NK-92 (cell line): ENCODE results near the gene PDIA6.
"Not testable (repeated sequence)": the region's sequence is repeated elsewhere in the genome, so short reads cannot be mapped to it uniquely, and the experiment has no call there.

Experiments used
- DNase-seq: peaks from one replicate; lab custom pipeline; 2025; ENCODE audit not compliant: unreplicated experiment; lab: John Stamatoyannopoulos, UW

PDIA6 gene

DNA sequence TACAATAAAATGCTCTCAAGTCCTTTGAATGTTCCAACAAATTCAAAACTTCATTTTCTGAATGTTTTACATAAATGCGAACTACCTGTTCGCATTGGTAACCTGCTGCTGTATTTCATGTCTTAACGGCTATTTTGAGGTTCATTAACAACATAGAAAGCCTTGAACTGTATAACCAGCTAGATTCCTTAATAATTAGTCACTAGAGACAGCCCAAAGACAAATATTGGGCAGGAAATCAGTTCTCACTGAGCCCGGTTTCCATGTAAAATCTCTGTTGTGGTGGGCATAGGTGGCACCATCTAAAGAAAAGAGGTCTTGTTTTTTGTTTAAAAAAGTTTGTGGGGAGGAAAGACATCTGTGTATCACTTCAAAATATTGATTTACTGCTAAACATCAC is 29.2 kb downstream of the PDIA6 start:
- DNase-seq = no peak

DNA sequence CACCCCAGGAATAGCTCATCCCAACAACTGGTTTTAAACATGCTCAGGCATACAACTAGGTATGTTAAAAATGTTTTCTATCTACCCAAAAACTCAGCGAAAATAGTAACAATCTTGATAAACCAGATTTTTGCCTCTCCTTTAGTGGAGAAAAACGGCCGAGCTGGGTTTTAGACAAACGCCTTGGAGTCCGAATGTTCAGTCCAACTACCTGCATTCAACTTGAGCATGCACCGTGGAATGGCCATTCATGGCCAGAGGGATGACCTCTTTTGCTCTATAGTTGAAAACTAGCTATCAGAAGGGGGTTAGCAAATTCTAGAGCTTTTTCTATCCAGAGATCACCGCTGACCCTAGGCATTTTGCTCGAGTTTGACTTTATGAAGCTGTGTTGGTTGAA is 30.8 kb downstream of the PDIA6 start:
- DNase-seq = no peak

DNA sequence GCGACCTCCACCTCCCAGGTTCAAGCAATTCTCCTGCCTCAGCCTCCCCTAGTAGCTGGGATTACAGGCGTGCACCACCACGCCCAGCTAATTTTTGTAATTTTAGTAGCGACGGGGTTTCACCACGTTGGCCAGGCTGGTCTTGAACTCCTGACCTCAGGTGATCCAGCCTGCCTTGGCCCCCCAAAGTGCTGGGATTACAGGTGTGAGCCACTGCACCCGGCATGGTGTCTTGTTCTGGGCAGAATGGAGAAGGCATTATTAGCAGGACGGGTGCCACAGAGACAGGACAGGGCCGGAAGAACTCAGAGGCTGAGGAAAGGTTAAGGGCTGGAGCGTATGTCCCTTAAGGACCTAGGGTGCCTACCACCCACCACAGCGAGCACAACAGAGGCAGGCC is 31.8 kb downstream of the PDIA6 start:
- not testable (repeated sequence) for DNase-seq

DNA sequence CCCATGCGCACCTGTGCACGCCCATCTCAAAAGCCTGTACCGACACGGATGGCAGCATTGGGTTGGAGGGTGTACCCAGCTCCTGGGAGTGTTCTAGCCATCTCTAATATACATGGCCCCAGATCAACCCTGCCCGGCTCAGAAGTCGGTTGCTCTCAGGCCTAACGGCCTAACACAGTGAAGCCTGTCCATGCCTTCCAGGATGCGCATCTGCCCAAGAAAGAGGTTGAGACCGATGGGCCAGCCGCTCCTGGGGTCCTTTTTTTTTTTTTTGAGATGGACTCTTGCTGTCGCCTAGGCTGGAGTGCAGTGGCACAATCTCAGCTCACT is 32.1 kb downstream of the PDIA6 start:
- no peak for DNase-seq

DNA sequence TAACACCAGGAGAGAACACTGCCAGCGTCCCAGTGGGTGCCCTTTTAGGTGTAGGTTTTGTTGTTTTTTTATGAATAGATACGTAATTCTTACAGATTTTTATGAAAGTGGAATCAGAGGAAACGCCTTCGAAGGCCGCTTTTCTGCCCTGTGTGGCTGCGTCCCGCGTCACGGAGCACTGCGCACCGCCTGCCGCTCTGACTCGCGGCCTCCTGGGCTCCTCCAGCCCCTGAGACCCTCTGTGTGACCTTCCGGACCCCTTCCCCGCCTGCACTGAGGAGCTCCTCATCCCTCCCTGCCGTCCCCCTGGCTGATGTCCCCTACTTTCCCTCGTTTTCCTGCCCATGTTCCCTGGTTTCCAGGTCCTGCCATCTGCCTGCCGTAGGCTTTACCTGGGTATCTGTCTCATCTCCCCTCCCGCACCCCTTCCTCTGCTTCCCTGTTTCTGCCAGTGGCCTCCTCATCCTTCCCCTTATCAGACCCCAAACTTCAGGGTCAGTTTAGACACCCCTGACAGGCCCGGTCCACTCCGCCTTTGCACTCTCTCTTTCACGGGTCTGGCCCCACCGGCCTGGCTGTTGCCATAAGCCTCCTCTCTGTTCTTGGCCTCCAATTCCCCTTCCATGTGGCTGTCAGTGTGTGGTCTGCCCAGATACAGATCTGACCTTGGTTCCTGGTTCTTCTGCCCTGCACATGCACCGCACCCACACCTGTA is 32.7 kb downstream of the PDIA6 start:
- no peak for DNase-seq

DNA sequence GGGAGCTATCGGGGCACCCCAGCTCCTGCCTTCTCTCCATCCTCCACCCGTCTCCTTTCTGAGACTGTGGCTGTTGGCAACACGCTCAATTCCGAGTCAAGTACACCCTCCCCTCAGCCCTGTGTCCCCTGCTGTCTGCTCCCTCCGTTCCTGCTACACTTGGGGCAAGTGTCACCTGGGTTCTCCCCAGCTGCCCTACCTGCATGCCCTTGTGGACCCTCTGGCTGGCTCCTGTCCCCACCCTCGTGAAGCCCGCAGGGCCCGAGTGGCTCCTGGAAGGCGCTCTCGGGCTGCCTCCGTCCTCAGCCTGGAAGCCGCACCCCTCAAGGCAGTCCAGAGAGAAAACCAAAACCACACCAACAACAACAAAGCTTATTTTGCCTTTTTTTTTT is 33.9 kb downstream of the PDIA6 start:
- no peak for DNase-seq

DNA sequence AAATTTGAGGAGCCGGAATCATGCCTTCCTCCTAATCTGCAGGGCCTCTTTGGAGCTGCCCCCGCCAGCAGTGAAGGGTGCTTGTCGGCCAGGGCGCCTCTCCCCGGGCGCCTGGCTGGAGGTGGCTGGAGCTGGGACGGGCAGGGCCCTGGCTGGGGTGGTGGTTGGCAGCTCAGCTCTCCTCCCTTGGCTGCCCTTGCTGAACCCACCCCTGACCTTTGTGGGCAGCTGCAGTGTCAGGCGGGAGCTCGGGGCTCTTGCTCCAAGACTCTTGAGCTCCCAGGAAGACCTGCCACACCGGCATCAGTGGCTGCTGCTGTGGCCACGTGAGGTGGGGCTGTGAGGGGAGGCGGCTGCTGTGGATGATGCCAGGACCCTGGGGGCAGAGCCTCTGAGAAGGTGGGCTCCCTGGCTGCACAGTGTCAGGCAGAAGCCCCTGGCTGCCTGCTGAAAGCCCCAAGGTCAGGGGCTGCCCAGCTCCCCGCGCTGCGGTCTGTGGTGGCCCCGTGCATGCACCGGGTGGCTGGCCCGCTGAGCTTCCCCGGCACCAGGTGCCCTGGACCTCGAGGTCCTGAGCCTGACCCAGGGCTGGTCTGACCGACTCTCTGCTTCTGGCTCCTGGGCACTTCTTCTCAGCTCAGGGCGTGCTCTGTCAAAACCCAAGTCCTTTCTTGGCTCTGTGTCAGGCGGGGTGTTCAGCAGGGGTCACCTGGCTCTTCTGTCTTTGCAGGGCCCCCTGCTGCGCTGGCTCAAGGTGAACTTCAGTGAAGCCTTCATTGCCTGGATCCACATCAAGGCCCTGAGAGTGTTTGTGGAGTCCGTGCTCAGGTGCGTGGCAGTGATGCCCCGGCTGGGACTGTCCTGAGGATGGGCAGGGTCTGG is 34.5 kb downstream of the PDIA6 start:
- no peak for DNase-seq

DNA sequence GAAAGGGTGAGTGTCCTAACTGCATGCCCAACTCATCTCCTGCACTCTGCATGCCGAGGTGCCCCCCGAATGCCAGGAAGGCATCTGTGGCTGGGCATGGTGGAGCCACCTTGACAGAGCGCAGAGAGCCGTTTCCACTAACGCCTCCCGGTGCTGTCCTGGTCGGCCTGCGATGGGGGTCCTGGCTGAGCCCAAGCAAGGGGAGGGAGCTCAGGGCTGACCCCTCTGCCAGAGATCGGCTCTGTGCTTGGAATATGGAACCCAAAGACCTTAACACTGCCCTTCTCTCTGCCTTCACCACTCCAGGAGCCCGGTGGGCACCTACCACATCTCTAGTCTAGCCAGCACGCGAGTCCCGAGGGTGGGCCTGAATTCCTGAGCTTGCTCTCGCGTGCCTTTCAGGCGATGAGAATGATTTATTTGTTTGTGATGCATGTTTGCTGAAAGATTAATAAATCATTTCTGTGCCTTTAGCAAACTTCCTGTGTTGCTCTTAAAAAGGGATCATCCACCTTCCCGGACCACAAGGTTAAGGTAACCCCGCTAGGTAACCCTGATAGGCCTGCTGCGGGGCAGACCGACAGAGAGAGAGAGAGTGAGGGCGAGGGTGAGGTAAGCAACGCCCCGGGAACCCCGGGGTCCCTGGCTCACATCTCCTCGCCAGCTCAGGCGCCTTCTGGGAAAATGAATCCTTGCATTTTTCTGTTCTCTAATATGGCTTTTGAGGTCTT is 35.3 kb downstream of the PDIA6 start:
- DNase-seq = no peak

DNA sequence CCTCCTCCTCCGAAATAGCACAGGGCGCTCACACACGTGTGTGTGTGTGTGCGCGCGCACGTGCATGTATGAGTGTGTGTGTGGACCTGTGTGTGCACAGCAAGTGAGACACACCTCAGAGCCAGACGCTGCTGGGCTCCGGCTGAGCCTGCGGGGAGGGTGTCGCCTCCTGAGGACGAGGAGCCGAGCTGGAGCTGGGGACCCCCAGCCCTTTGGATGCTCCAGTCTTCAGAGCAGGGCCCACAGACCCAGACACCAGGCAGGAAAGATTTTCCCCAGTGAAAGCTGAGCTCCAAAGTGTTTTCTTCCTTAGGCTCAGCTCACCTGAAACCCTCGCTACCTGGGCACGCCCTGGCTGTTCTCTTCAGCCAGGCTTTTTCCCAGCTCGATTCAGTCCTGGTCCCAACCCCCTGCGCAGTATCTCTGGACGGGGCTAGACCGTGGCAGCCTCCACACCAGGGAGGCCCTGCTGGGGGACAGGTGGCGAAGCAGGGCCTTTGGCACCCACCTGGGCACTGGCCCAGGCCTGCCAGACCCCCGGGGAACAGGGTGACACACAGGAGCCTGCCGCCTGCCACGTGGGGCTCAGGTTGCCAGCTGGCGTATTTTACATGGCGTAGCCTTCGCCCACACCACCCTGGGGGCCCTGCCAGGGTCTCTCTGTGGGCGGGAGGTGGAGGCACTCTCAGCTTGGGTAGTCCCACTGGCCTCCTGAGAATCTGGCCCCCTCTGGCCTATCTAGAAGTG is 36.2 kb downstream of the PDIA6 start:
- DNase-seq = no peak

DNA sequence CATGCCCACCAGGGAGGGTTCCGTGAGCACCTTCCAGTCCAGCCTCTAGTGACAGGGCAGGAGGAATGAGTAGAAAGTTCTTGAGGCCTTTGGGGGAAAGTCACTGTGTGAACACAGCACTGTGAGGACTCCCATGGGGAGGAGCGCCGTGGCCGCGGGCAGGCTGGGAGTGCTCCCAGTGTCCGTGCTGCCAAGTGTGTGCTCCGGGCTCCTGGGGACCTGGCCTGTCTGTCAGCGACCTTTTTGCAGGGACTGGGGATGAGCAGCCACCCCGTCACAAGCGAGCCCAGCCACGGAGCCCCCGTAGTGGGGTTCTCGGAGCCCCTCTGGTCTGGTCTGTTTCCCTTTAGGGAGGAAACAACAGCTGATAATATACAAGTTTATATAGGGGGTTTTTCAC is 36.8 kb downstream of the PDIA6 start:
- no peak for DNase-seq

DNA sequence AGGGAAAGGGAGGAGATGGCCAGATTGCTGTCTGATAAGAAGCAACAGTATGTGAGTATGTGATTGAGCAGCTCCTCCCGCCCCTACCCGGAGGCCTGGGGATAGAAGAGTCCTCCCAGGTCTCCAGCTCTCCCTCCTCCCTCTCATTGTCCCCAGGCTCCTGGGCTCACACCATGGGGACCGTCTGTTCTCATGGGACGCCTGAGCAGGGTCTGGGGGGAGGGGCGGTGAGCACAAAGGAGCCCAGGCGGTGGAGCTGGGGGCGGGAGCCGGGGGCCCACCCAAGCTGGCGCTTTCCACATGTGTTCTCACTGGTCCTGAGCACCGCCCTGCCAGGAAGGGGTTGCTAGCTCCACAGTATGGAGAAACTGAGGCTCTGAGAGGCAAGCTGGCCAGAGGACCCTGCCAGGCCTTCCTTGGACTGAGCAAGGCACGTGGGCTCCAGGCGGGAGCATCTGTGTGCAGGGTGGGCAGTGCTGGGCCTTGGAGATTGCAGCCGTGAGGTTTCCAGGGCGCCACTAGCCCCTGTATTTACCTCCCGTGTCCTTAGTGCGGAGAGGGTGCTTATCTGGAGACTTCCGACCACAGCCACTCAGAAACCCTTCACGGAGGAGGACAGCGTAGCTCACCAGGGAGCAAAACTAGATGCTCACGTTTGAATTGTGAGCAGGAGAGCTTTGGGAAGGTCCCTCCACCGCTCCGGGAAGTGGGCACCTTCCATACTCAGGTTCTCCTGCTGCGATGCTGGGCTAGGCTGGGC is 37.4 kb downstream of the PDIA6 start:
- no peak for DNase-seq

DNA sequence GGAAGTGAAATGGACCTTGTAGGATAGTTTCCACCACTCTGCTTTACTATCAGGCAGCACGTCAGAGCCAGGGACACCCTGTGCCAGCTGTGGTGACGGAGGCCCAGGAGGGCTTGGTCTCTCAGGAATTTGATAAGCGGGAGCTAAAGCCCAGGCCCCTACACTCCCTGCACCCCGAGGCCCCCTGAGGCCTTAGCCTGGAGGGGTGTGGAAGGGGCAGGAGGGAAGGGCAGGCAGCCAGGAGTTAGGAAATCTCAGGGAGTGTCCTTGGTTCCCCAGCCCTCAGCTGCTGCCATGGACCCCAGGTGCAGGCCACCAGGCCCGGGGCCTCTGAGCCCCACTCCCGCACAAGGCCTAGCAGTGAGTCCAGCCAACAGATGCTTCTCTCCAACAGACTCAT is 38.2 kb downstream of the PDIA6 start:
- no peak for DNase-seq

DNA sequence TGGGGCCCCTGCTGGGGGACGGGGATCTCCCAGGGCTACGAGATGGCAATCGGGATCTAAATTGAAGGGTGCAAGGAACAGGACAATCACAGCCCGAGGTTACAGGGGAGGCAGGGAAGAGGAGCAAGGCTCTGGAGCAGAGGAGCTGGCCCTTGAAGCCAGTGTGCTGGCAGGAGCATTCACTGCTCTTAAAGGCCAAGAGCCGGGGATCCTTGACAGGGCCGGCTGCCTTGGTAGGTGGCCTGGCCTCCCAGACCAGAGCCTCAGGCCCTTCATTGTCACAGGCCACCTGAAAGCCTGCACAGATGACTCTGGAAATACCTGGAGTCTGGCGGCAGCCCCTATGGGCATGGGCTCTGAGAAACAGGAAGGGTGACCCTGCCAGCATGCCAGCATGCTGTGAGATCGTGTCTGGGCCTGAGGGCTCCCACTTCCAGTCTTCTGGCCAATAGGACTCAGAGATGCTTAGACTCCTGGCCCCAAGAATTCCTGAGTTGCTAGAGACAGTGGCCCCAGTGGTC is 38.7 kb downstream of the PDIA6 start:
- DNase-seq = no peak

DNA sequence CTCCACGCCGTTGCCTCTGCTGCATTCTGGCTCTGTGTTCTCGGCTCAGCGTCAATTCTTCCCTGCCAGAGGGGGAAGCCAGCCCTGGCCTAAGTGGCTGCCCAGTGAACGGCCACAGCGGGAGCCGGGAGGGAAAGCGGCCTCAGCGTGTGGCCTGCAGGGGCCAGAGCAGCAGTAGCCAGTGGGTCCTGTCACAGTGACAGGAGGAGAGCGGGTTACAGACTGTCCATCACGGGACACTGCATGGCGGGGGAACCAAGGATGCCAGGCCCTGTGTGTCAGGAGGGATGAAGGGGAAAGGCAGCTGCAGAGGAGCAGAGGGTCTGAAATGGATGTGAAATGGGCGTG is 39.7 kb downstream of the PDIA6 start:
- DNase-seq = no peak

DNA sequence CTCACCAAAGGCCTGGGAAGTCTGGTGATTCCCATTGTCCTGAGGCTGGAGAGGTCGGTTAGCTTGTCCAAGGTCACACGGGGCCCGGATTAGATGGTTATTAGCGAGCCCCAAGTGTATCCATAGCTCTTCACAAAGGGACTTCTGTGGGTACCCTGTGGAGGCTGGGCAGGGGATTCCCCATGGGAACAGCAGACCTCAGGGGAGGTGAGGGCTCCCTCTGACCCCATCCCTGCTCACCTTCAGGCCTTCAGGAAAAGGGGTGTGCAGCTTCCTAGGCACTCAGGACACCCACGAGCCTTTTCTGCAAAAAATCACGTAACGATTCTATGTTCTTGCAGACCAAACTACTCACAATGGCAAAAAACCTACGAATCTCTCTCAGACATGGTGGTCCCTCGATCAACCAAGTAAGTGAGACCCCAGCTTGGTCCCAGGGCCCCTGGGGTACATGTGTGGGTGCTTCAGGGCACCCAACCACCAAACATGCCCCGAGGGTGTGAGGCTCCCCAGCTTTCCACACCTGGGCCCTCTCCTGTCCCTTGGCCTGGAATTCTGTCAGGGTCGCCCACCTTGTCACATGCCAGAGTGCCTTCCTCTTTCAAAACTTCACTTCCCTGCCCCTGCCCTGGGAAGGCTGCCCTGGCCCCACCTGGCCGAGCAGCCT is 40.3 kb downstream of the PDIA6 start:
- no peak for DNase-seq

DNA sequence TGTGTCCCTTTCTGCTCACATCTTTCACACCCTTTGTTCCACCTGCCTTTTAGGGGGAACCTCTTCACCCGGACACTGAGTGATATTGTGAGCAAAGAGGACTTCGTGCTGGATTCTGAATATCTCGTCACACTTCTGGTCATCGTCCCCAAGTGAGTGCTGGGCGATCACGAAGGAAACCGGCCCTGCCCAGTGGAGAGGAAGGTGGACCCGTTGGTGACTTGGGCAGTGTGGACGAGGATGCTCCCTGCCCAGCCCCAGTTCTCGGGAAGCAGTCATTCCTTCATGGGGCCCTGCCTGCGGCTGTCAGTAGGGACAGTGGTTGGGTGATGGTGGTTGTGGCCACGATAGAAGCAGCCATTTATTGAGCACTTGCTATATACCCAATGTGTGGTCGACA is 40.8 kb downstream of the PDIA6 start:
- no peak for DNase-seq

DNA sequence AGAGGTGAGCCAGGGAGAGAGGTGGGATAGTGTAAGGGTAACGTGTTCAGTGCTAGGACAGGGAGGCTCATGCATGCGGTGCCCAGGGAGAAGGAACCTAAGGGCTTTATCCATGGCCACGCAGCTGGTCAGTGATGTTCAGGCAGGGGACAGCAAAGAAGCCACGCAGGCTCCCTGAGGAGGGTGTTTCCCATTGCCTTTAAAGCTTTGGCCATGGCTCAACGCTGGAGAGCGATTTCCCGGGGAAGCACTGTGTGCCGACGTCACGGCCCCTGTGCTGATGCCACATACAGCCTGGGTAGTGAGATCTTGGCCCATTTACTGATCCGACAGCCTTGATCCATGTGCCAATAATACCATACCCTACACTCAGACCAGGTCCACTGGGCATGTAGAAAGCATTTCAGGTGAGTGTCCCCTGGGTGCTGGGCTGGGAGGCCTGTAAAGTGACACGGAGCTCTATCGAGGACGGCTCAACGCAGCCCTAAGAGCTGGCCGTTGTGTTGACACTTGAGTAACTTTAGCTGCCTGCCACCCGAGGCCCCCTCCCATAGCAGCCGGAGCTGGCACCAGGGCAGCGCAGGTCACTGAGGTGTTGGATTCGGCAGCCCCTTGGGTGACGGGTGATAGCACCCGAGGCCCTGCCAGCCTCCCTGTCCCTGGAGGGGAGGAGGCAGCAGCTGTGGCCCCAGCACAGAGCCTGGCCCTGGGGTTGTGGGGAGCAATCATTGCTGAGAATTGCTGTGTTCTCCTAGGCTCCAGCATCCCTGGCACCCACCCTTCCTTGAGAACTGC is 41.4 kb downstream of the PDIA6 start:
- no peak for DNase-seq

DNA sequence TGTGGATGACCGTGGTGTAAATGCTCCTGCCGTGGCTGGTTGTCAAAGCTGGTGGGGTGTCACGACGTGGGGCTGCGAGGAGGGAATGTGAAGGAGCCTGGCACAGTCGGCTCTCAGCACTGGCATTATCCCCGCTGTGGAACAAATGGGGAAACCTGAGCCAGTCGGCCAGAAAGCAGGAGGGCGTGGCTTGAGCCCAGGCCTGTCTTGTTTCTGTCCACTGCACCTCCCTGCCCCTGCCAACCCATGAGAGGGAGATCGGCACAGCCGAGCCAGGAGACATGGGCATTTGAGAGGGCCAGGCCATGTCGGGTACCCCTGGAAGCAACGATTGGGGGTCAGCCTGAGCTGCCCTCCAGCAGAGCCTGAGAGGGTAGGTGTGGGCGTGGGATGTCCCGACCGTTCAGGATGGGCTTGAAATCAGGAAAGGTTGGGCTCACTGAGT is 44.5 kb downstream of the PDIA6 start:
- DNase-seq = no peak

DNA sequence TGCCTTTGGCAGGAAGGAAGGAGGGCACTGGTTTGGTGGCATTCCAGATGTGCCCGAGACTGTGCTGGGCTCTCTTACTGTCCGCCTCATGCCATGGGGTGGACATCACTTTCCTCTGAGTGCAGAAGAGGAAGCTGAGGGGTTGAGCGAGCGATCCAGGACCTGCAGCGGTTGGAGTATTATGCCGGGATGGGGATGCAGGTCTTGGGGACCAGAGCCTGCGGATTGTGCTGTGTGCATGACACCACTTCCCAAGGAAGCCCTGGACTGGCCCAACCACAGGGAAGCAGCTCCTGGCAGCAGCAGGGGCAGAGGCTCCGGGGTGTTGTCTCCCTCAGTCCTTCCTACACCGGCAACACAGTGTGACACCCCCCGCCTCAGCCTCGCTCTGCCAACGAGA is 46.7 kb downstream of the PDIA6 start:
- DNase-seq = no peak
